MM.1S (cell line): ENCODE results near the gene KAT2B.

Source experiments
- CTCF ChIP-seq: fragments of 300-600 bp; sonication (generic); IDR thresholded peaks from 2 replicates; pipeline ENCODE4 v1.5.1; 2016; ENCODE audit warnings: antibody characterized with exemption, low read length, mixed read lengths
- EZH2 ChIP-seq: fragments of 300-600 bp; sonication (generic); optimal IDR thresholded peaks from 2 replicates; pipeline ENCODE3; 2017; ENCODE audit warnings: low read depth, mild to moderate bottlenecking, antibody characterized with exemption, low read length, mixed read lengths
- EZH2phosphoT487 ChIP-seq: fragments of 300-600 bp; sonication (generic); IDR thresholded peaks from 2 replicates; pipeline ENCODE4 v1.6.1; 2018; ENCODE audit warnings: antibody characterized with exemption, low read length

GRCh38 chr3:20103731-20104130, 63.5 kb downstream of the KAT2B start:
- TF ChIP-seq EZH2 (no peak), CTCF (no peak), EZH2phosphoT487 (no peak)
